ENCODE results near the gene CCDC68.
"Not testable (repeated sequence)": the region's sequence is repeated elsewhere in the genome, so short reads cannot be mapped to it uniquely, and the experiment has no call there.

Gene CCDC68, protein sequence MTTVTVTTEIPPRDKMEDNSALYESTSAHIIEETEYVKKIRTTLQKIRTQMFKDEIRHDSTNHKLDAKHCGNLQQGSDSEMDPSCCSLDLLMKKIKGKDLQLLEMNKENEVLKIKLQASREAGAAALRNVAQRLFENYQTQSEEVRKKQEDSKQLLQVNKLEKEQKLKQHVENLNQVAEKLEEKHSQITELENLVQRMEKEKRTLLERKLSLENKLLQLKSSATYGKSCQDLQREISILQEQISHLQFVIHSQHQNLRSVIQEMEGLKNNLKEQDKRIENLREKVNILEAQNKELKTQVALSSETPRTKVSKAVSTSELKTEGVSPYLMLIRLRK

GRCh38 chr18:54958704-54959625 is at the start of gene CCDC68:
CCDC68 (minus strand) TSS chr18:54959461; CDS start chr18:54942791, 16,670 bp downstream.
- DNase-seq (ENCODE audit: low read depth in 2 of 2) = no peak

GRCh38 chr18:55007602-55008001 is 48.3 kb upstream of the CCDC68 start:
- DNase-seq (ENCODE audit: low read depth in 2 of 2) = no peak

GRCh38 chr18:55003695-55004094 is 44.4 kb upstream of the CCDC68 start:
- DNase-seq (ENCODE audit: low read depth in 2 of 2) = no peak

- no peak for DNase-seq (ENCODE audit: low read depth in 2 of 2)
Observed at GRCh38 chr18:55002261-55002660, 43.0 kb upstream of the CCDC68 start.

- DNase-seq (ENCODE audit: low read depth in 2 of 2) = no peak
Observed at GRCh38 chr18:55001394-55002024, 42.2 kb upstream of the CCDC68 start.

GRCh38 chr18:55000529-55000928 is 41.3 kb upstream of the CCDC68 start:
- no peak for DNase-seq (ENCODE audit: low read depth in 2 of 2)

GRCh38 chr18:54999016-54999415 is 39.8 kb upstream of the CCDC68 start:
- DNase-seq (ENCODE audit: low read depth in 2 of 2) = no peak

- no peak for DNase-seq (ENCODE audit: low read depth in 2 of 2)
Observed at GRCh38 chr18:54995421-54996143, 36.3 kb upstream of the CCDC68 start.

DNA sequence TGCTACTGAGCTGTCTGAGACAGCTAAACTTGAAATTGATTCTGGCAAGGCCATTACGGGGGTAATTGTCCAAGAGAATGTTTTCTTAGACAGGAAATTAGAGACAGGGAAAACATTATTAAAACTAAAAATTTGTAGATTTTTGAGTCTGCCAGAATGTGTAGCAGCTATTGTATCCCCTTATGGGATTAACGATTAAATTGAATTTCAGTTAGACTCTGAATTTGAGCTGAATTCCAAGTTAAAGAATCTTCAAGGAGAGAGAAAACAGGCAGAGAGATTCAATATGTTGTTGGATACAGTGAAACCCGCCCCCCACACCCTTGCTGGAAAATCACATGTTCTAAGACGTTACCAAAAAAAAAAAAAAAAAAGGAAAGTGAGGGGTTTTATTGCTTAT is 32.7 kb upstream of the CCDC68 start:
- DNase-seq (ENCODE audit: low read depth in 2 of 2) = no peak

GRCh38 chr18:54984908-54985307 is 25.6 kb upstream of the CCDC68 start:
- no peak for DNase-seq (ENCODE audit: low read depth in 2 of 2)

- DNase-seq (ENCODE audit: low read depth in 2 of 2) = no peak
Observed at GRCh38 chr18:54983791-54984190, 24.5 kb upstream of the CCDC68 start.

- DNase-seq (ENCODE audit: low read depth in 2 of 2) = no peak
Observed at GRCh38 chr18:54983041-54983686, 23.9 kb upstream of the CCDC68 start.

- no peak for DNase-seq (ENCODE audit: low read depth in 2 of 2)
Observed at GRCh38 chr18:54981076-54981475, 21.8 kb upstream of the CCDC68 start.

GRCh38 chr18:54975598-54975997 is 16.3 kb upstream of the CCDC68 start:
- no peak for DNase-seq (ENCODE audit: low read depth in 2 of 2)

GRCh38 chr18:54973046-54973445 is 13.8 kb upstream of the CCDC68 start:
- DNase-seq (ENCODE audit: low read depth in 2 of 2) = no peak

- DNase-seq (ENCODE audit: low read depth in 2 of 2) = no peak
Observed at GRCh38 chr18:54968807-54969206, 9.5 kb upstream of the CCDC68 start.

- not testable (repeated sequence) for DNase-seq (ENCODE audit: low read depth in 2 of 2)
Observed at GRCh38 chr18:54968237-54968636, 9.0 kb upstream of the CCDC68 start.

DNA sequence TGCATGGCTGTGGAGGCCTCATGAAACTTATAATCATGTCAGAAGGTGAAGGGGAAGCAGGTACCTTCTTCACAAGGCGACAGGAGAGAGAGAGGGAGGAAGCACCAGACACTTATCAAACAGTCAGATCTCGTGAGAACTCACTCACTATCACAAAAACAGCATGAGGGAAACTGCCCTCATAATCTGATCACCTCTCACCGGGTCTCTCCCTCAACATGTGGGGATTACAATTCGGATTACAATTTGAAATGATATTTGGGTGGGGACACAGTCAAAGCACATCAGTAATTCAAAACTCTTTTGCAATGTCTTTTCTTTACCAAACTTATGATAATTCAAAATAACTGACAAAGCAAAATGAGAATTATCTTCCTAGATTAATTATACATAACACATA is 8.5 kb upstream of the CCDC68 start:
- no peak for DNase-seq (ENCODE audit: low read depth in 2 of 2)

DNA sequence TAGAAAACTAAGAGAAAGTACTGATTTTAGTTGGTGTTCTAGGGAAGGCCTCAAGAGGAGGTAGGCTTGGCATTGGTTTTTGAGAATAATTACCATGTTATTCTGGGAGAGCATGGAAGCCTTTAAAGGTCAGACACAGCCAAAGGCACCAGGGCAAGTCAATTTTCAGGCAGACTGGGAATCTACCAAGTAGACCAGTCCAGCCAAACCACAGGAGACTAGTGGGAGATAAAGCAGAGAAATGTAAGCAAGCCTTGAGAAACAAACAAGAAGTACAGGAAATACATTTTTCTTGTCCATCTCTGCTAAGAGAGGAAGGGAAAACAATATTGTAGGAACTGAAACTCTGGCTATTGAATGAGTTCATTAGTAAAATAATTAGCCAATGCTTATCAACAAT is 5.5 kb upstream of the CCDC68 start:
- DNase-seq (ENCODE audit: low read depth in 2 of 2) = no peak

- no peak for DNase-seq (ENCODE audit: low read depth in 2 of 2)
Observed at GRCh38 chr18:54962919-54963645, 3.8 kb upstream of the CCDC68 start.

DNA sequence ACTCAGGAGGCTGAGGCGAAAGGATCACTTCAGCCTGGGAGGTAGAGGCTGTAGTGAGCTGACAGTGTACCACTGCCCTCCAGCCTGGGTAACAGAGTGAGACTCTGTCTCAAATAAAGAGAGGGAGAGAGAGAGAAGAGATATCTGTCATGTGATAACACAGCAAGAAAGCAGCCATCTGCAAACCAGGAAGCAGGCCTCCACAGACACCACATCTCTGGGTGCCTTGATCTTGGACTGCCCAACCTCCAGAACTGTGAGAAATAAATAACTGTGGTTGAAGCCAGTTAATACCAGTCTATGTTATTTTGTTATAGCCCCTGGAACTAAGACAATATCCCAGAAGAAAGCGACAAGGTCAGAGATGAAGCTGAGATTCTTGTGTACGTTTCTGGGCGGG is 2.6 kb upstream of the CCDC68 start:
- DNase-seq (ENCODE audit: low read depth in 2 of 2) = no peak
